Measurements from ENCODE around the gene CRIP2.

CRIP2 gene

DNA sequence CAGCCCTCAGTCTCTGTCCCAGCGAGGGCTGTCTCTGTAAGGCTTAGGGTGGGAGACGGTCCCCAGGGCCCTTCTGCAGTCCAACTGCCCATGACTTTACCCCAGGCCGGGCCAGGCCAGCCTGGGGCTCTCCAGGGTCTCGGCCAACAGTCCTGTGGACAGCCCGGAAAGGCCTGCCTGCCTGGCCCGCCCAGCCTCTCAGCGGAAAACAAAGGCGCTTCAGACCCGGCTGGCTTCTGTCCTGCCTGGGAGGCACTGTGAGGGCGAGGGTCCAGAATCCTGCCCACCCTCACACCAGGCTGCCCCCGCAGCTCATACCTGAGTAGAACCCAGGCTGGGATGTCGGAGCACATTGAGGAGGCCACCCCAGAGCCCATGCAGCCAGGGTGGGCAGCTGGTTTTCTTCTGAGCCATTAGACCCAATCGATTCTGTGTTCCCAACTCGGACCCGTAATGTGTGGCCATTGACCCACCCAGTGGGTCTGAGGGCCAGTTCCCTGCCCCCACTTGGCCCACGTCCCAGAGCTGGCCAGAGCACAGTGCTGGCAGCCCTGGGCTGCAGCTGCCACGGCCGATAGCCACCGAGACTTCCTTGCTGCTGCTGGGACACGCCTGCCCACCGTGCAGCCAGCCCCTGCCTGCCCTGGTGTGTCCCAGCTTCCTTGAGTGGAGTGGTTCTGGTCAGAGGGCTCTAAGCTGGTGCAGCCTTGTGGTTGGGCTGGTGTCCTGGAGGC, 1.6 kb downstream of the CRIP2 start:
- no peak overlapping the region for H3K4me2 ChIP-seq (ENCODE audit: insufficient read depth, low read length)
- peaks cover 33% of the 10 kb centered on the region for H4K20me1 ChIP-seq (ENCODE audit: insufficient read depth, low read length)
- ATAC-seq (ENCODE audit: insufficient read depth, low read depth) (no peak), DNase-seq (no peak)
- H3K27ac ChIP-seq (ENCODE audit: low read length) = no peak overlapping the region
- H3K27me3 ChIP-seq (ENCODE audit: insufficient read depth, low read length, poor library complexity) = peaks cover 19% of the 10 kb centered on the region
- TF ChIP-seq, protein P1, sequence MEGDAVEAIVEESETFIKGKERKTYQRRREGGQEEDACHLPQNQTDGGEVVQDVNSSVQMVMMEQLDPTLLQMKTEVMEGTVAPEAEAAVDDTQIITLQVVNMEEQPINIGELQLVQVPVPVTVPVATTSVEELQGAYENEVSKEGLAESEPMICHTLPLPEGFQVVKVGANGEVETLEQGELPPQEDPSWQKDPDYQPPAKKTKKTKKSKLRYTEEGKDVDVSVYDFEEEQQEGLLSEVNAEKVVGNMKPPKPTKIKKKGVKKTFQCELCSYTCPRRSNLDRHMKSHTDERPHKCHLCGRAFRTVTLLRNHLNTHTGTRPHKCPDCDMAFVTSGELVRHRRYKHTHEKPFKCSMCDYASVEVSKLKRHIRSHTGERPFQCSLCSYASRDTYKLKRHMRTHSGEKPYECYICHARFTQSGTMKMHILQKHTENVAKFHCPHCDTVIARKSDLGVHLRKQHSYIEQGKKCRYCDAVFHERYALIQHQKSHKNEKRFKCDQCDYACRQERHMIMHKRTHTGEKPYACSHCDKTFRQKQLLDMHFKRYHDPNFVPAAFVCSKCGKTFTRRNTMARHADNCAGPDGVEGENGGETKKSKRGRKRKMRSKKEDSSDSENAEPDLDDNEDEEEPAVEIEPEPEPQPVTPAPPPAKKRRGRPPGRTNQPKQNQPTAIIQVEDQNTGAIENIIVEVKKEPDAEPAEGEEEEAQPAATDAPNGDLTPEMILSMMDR (IDR thresholded peaks at IDR 0.05; ENCODE audit: borderline replicate concordance, extremely low read depth, low read length, poor library complexity, severe bottlenecking) = no peak
- TF ChIP-seq EZH2 (IDR thresholded peaks at IDR 0.05; ENCODE audit: borderline replicate concordance, low read depth, low read length, severe bottlenecking) = no peak
- H3K9ac ChIP-seq (ENCODE audit: low read depth, low read length) = no peak overlapping the region
- H3K79me2 ChIP-seq (ENCODE audit: insufficient read depth, low read length) = no peaks in the 10 kb centered on the region
- no peaks in the 10 kb centered on the region for H3K9me3 ChIP-seq (ENCODE audit: insufficient read depth, low read length, severe bottlenecking)
- H2AFZ ChIP-seq (ENCODE audit: low read depth, low read length) = no peak overlapping the region
- no peaks in the 10 kb centered on the region for H3K36me3 ChIP-seq (ENCODE audit: insufficient read depth, low read length)
- H3K4me1 ChIP-seq (ENCODE audit: insufficient read depth, low read length) = peaks cover 27% of the 10 kb centered on the region
- no peak overlapping the region for H3K4me3 ChIP-seq (ENCODE audit: low read depth in 1 of 2, low read length in 2 of 2)

DNA sequence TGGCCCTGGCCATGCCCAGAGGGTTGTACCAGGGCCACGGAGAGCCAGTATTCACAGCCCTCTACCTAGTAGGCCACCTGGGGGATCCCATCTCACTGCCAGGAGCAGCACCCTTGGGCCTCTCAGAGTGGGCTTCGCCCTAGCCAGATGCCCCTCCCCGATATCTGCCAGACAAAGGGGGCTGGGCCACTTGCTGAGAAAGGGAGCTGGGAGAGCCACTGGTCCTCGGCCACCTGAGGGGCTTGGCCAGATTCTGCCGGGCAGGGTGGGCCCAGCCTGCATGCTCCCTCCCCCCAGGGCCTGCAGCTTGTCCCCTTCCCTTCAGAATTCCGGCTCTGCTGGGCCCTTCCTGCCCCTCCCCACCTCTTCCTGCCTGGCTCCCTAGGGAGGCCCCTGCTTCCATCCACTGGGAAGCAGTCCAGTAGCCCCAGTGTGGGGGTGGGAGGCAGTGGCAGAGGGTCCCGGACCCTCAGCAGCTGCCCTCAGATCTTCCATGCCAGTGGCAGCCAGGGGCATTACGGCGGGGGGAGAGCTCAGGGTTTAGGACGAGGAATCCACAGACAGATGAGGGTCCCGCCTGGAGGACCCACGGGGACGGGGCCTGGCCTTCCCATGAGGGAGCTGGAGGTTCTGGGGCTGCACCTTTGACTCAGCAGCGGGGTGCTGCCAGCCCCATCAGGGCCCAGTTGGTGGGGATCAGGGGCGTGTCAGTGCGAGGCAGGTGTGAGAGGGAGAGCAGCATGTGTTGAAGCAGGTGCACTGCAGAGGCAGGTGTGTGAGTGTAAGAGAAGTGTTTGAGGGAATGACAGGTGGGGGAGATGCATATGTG, 2.4 kb downstream of the CRIP2 start:
- DNase-seq (no peak), ATAC-seq (ENCODE audit: insufficient read depth, low read depth) (no peak)
- no peak overlapping the region for H2AFZ ChIP-seq (ENCODE audit: low read depth, low read length)
- H3K27me3 ChIP-seq (ENCODE audit: insufficient read depth, low read length, poor library complexity) = peaks cover 21% of the 10 kb centered on the region
- no peak overlapping the region for H3K4me3 ChIP-seq (ENCODE audit: low read depth in 1 of 2, low read length in 2 of 2)
- no peaks in the 10 kb centered on the region for H3K36me3 ChIP-seq (ENCODE audit: insufficient read depth, low read length)
- peaks cover 29% of the 10 kb centered on the region for H4K20me1 ChIP-seq (ENCODE audit: insufficient read depth, low read length)
- H3K9me3 ChIP-seq (ENCODE audit: insufficient read depth, low read length, severe bottlenecking) = no peaks in the 10 kb centered on the region
- no peaks in the 10 kb centered on the region for H3K79me2 ChIP-seq (ENCODE audit: insufficient read depth, low read length)
- peaks cover 35% of the 10 kb centered on the region for H3K4me1 ChIP-seq (ENCODE audit: insufficient read depth, low read length)
- H3K9ac ChIP-seq (ENCODE audit: low read depth, low read length) = no peak overlapping the region
- TF ChIP-seq, protein P1 (IDR thresholded peaks at IDR 0.05; ENCODE audit: borderline replicate concordance, extremely low read depth, low read length, poor library complexity, severe bottlenecking) = no peak
- TF ChIP-seq EZH2 (IDR thresholded peaks at IDR 0.05; ENCODE audit: borderline replicate concordance, low read depth, low read length, severe bottlenecking) = no peak
- H3K4me2 ChIP-seq (ENCODE audit: insufficient read depth, low read length) = no peak overlapping the region
- H3K27ac ChIP-seq (ENCODE audit: low read length) = no peak overlapping the region

DNA sequence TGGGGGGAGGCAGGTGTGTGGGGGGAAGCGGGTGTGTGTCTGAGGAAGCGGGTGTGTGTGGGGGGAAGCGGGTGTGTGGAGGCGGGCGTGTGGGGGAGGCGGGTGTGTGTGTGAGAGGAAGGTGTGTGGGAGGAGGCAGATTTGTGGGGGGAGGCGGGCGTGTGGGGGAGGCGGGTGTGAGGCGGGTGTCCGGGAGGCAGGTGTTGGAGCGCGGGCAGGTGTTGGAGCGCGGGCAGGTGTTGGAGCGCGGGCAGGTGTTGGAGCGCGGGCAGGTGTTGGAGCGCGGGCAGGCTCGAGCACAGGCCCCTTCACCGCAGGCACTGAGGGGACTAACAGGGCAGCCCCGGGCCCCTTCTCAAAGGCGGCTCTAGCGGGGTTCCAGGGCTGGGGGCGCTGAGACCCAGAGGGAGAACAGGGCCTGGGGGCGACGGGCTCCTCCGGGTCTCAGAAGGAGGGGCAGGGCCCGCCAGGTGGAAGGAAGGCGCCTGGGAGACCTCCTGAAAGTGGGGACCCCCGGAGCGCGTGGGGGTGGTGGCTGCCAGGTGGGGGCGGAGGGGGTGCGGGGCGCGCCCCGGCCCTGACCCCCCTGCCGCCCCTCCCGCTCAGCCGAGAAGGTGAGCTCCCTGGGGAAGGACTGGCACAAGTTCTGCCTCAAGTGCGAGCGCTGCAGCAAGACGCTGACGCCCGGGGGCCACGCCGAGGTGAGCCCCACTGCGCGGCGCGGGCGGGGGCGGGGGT, 3.2 kb downstream of the CRIP2 start:
- ATAC-seq (ENCODE audit: insufficient read depth, low read depth) (no peak), DNase-seq (no peak)
- H3K27me3 ChIP-seq (ENCODE audit: insufficient read depth, low read length, poor library complexity) = peaks cover 21% of the 10 kb centered on the region
- no peak overlapping the region for H3K27ac ChIP-seq (ENCODE audit: low read length)
- H3K4me3 ChIP-seq (ENCODE audit: low read depth in 1 of 2, low read length in 2 of 2) = no peak overlapping the region
- H4K20me1 ChIP-seq (ENCODE audit: insufficient read depth, low read length) = peaks cover 26% of the 10 kb centered on the region
- no peak overlapping the region for H2AFZ ChIP-seq (ENCODE audit: low read depth, low read length)
- H3K4me1 ChIP-seq (ENCODE audit: insufficient read depth, low read length) = peaks cover 43% of the 10 kb centered on the region
- TF ChIP-seq, protein P1 (IDR thresholded peaks at IDR 0.05; ENCODE audit: borderline replicate concordance, extremely low read depth, low read length, poor library complexity, severe bottlenecking) = no peak
- peak; percentile 78 for TF ChIP-seq EZH2 (IDR thresholded peaks at IDR 0.05; ENCODE audit: borderline replicate concordance, low read depth, low read length, severe bottlenecking)
- H3K36me3 ChIP-seq (ENCODE audit: insufficient read depth, low read length) = no peaks in the 10 kb centered on the region
- H3K4me2 ChIP-seq (ENCODE audit: insufficient read depth, low read length) = no peak overlapping the region
- no peaks in the 10 kb centered on the region for H3K9me3 ChIP-seq (ENCODE audit: insufficient read depth, low read length, severe bottlenecking)
- no peaks in the 10 kb centered on the region for H3K79me2 ChIP-seq (ENCODE audit: insufficient read depth, low read length)
- no peak overlapping the region for H3K9ac ChIP-seq (ENCODE audit: low read depth, low read length)
